ENCODE results near the gene CC2D2B. TPM values are rescaled to one million over a fixed set of nuclear protein-coding genes. Genes with fewer than 3 reads are reported as not detected.

Gene CC2D2B
- total RNA-seq, 1 donor from 2014 or later = 3.1 TPM

DNA sequence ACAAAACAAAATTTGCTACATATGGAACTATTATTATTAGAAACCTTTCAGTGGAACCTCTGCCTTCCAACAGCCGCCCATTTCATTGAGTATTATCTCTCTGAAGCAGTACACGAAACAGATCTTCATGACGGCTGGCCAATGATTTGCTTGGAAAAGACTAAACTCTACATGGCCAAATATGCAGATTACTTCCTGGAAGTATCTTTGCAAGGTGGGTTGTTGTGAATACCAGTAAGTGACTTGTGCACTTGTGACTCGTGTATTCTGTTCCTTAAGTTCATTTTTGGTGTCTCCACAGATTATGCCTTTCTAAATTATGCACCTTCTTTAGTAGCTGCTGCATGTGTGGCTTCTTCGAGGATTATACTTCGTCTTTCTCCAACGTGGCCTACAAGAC is 149.0 kb downstream of the CC2D2B start:
- DNase-seq (ENCODE audit: low spot score) = no peak
- ATAC-seq = no peak
- intact Hi-C loops (cut with DNase I) = no loop called here

DNA sequence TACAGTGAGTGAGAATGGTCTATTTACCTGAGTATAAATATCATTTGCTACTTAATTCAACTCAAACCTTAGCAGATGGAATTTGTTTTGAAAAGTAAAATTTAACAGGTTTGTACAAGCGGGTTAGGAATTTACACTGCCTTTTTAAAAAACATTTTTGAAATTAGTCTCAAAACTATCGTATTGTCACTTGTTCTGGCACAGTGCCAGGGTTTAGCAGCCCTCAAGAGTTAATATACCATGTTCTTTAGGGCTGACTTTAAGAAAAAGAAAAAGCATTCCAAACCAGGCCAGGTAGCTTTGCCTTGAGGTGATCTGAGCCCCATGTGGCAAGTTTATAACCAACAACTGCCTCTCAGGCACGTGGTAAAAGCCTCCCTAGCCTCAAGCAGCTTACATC is 153.5 kb downstream of the CC2D2B start:
- no peak for DNase-seq (ENCODE audit: low spot score)
- intact Hi-C loops (cut with DNase I) = no loop called here
- ATAC-seq = no peak

DNA sequence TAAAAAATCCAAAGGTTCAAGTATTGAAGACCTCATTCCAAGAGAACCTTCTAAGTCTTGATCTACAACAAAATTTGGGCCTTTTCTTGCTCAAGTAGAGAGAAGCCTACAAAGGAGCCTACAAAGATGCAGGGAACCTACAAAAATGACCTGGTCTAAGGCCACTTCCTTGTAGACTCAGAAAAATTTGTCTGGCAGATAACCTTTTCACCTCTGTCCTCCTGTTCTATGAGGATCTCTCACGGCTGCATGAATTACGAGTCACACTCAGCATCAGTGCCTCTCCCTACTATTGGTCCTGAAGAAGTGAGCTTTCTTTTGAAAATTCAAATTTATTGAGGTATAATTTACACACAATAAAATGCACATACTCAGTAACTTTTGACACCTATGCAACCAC is 164.9 kb downstream of the CC2D2B start:
- DNase-seq (ENCODE audit: low spot score) (no peak), ATAC-seq (no peak)
- intact Hi-C loops (cut with DNase I) = no loop called here

DNA sequence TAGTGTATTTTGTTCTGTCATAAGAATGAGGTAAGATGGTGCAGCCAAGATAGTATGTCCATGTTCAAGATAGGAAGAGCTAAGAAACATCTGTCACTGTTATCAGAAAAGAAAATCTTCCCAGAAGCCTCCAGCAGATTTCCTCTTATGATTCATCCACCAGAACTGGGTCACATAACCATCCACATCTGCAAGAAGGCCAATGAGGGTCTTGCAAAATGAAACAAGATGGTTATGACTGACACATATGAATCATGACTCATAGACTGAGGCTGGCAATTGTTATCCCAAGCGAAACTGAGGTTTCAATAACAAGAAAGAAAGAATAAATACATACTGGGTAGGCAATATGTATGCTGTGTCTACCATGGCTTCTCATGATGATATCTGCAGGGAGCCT is 165.9 kb downstream of the CC2D2B start:
- ATAC-seq (no peak), DNase-seq (ENCODE audit: low spot score) (no peak)
- intact Hi-C loops (cut with DNase I) = no loop called here

DNA sequence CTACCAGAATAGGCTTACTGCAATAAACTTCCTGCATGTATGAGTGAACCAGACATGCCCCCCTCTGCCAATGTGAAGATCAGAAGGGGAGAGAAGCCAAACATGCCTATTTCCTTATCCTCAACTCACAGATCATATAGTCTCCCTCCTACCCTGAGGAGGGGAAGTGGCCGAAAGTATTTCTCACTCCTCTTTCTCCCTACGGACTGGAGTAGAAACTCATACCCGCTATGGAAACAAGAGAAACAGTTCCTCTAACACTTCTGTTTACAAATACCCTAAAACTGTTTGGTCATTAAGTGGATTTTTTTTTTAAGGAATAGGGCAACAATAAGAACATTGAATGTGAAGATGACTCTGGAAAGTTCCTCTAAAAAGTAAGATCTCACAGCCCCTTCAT is 167.0 kb downstream of the CC2D2B start:
- ATAC-seq (no peak), DNase-seq (ENCODE audit: low spot score) (no peak)
- intact Hi-C loops (cut with DNase I) = no loop called here

DNA sequence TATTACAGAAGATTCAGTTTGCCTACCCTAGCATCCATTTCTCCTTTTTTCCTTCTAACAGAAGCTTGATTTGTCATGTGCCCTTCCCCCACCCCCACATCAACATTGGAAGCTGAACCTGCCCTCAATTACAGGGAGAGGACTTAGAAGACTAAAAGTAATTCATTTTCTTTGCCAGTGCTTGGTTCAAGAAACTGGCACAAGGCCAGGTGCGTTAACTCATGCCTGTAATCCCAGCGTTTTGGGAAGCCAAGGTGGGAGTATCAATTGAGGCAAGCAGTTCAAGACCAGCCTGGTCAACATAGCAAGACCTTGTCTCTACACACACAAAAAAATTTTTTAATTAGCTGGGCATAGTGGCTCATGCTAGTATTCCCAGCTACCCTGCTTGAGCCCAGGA is 168.2 kb downstream of the CC2D2B start:
- intact Hi-C loops (cut with DNase I) = no loop called here
- ATAC-seq (no peak), DNase-seq (ENCODE audit: low spot score) (no peak)

DNA sequence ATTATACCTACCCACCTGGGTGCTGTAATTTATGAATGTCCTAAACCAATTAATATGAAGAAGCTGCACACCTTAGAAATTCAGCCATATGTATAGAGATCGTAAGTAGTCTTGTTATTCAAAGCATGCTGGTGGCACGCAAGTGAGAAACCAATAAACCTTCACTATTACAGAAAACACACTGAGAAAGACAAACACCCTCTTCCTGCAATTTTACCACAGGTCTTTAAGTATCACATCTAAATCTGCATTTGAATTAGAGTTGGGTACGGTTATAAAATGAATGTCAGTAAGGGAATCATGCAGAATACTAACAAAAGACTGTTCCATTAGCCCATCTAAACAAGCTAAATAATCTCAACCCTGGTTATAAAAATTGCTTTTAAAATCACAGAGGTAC is 169.4 kb downstream of the CC2D2B start:
- ATAC-seq = no peak
- no peak for DNase-seq (ENCODE audit: low spot score)
- intact Hi-C loops (cut with DNase I) = no loop called here

DNA sequence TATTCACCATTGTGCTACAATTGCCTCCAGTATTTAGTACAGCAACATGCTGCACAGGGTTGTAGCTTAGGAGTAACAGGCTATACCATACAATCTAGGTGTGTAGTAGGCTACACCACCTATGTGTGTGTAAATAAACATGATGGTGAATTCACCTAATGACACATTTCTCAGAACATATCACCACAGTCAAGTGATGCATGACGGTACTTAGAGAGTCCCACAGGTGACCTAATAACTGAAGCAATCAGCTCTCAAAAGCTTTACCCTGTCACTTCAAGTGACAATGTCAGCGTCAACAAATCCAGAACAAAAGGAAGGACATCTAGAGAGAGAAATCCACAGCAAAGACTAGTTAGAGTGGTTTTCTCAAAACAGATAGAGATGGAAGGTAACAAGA is 174.4 kb downstream of the CC2D2B start:
- ATAC-seq = no peak
- intact Hi-C loops (cut with DNase I) = no loop called here
- no peak for DNase-seq (ENCODE audit: low spot score)

Small RNA genes within 50 kb of the gene (microRNA-seq; reads per million reads assigned to microRNA genes)
- 22.1 reads per million, percentile 33 among the genes with 10 or more reads in this experiment for gene MIR3157

Other genes starting within 250 kb of the CC2D2B start
- 26.3 TPM for gene TCTN3, start 214.0 kb upstream of the CC2D2B start, total RNA-seq
- gene ENTPD1, start 151.8 kb upstream of the CC2D2B start, total RNA-seq = 28.7 TPM
- 5.1 TPM for gene CCNJ, start 135.6 kb downstream of the CC2D2B start, total RNA-seq
- 33.4 TPM for gene ZNF518A, start 222.3 kb downstream of the CC2D2B start, total RNA-seq